Body of pancreas (tissue), 4 donors: ENCODE data around the gene C4BPB.
"Not testable (repeated sequence)": the region's sequence is repeated elsewhere in the genome, so short reads cannot be mapped to it uniquely, and the experiment has no call there.

Experiments used
- CTCF ChIP-seq, 7 experiments: fragments of 450-650 bp in 4 of 7; fragments of 200-600 bp in 3 of 7; sonication (generic) in 3 of 7; IDR thresholded peaks; one replicate each; pipeline ENCODE4 v1.5.1; 2016 to 2019; ENCODE audit warnings: antibody characterized with exemption in 7 of 7
- POLR2A ChIP-seq, 3 donors: fragments of 450-650 bp; IDR thresholded peaks; one replicate each; pipeline ENCODE4 v1.6.1; 2016; ENCODE audit warnings: antibody characterized with exemption in 3 of 3, mild to moderate bottlenecking in 2 of 3

- not testable (repeated sequence) for TF ChIP-seq CTCF, POLR2A (IDR thresholded peaks at IDR 0.05)
Measured at GRCh38 chr1:207041397-207041796, 47.3 kb upstream of the C4BPB start.
